Activated CD8-positive, alpha-beta memory T cell treated with anti-CD3 and anti-CD28 coated beads, Interleukin-2, amount 50 U/mL, for 24 hours (primary cell): ENCODE measurements around the gene SGSM1.
"Not testable (repeated sequence)": the region's sequence is repeated elsewhere in the genome, so short reads cannot be mapped to it uniquely, and the experiment has no call there.

Experiments used
- DNase-seq: peaks from one replicate; pipeline ENCODE4 v3.0.0-alpha.2; 2020; ENCODE audit errors: extremely low read depth

Gene SGSM1

GRCh38 chr22:24836282-24836681 is 30.3 kb downstream of the SGSM1 start:
- no peak for DNase-seq

- DNase-seq = not testable (repeated sequence)
Measured at GRCh38 chr22:24837517-24837916, 31.5 kb downstream of the SGSM1 start.

- DNase-seq = no peak
Measured at GRCh38 chr22:24841261-24841660, 35.2 kb downstream of the SGSM1 start.

- DNase-seq = no peak
Measured at GRCh38 chr22:24843048-24843447, 37.0 kb downstream of the SGSM1 start.

GRCh38 chr22:24845041-24845898 is 39.3 kb downstream of the SGSM1 start:
- no peak for DNase-seq

- DNase-seq = no peak
Measured at GRCh38 chr22:24847490-24847889, 41.5 kb downstream of the SGSM1 start.

- DNase-seq = no peak
Measured at GRCh38 chr22:24848559-24849168, 42.7 kb downstream of the SGSM1 start.

- no peak for DNase-seq
Measured at GRCh38 chr22:24855794-24856193, 49.8 kb downstream of the SGSM1 start.

- DNase-seq = no peak
Measured at GRCh38 chr22:24857576-24857975, 51.6 kb downstream of the SGSM1 start.

- DNase-seq = no peak
Measured at GRCh38 chr22:24859587-24859986, 53.6 kb downstream of the SGSM1 start.

- DNase-seq = no peak
Measured at GRCh38 chr22:24865508-24865907, 59.5 kb downstream of the SGSM1 start.

GRCh38 chr22:24867323-24868022 is 61.5 kb downstream of the SGSM1 start:
- no peak for DNase-seq

GRCh38 chr22:24868979-24869378 is 63.0 kb downstream of the SGSM1 start:
- no peak for DNase-seq

GRCh38 chr22:24871611-24872205 is 65.7 kb downstream of the SGSM1 start:
- no peak for DNase-seq

GRCh38 chr22:24873226-24873625 is 67.2 kb downstream of the SGSM1 start:
- no peak for DNase-seq

- no peak for DNase-seq
Measured at GRCh38 chr22:24875862-24876506, 70.0 kb downstream of the SGSM1 start.

GRCh38 chr22:24876700-24877099 is 70.7 kb downstream of the SGSM1 start:
- DNase-seq = no peak

GRCh38 chr22:24878969-24879368 is 73.0 kb downstream of the SGSM1 start:
- DNase-seq = no peak

- DNase-seq = no peak
Measured at GRCh38 chr22:24883432-24883831, 77.4 kb downstream of the SGSM1 start.

GRCh38 chr22:24887260-24887659 is 81.2 kb downstream of the SGSM1 start:
- DNase-seq = no peak

- no peak for DNase-seq
Measured at GRCh38 chr22:24893341-24894070, 87.5 kb downstream of the SGSM1 start.
